Astrocyte (in vitro differentiated cells and primary cell): ENCODE results near the gene GALE. TPM values are rescaled to one million over a fixed set of nuclear protein-coding genes. Genes with fewer than 3 reads are reported as not detected.
"Not testable (repeated sequence)": the region's sequence is repeated elsewhere in the genome, so short reads cannot be mapped to it uniquely, and the experiment has no call there.

Experiments
- DNase-seq: peaks from one replicate; pipeline ENCODE4 v3.0.0-alpha.2; 2010; ENCODE audit warnings: low read depth
- FAIRE-seq: peaks from 2 replicates; lab custom pipeline; 2011; peaks lifted over from hg19 to GRCh38; lab: Jason Lieb, UNC
- H2AFZ ChIP-seq: 2 replicates; pipeline ENCODE4 v1.6.0; 2012; ENCODE audit warnings: low read depth, low read length, inconsistent platforms
- H3K27ac ChIP-seq: 2 replicates; pipeline ENCODE4 v1.5.1; 2011; ENCODE audit warnings: low read depth, low read length, inconsistent platforms
- H3K27me3 ChIP-seq: 2 replicates; pipeline ENCODE4 v1.6.0; 2011; ENCODE audit warnings: low read length, inconsistent platforms; ENCODE audit not compliant: insufficient read depth
- H3K36me3 ChIP-seq: 2 replicates; pipeline ENCODE4 v1.5.1; 2011; ENCODE audit warnings: low read length, inconsistent platforms; ENCODE audit not compliant: insufficient read depth
- H3K4me1 ChIP-seq: 2 replicates; pipeline ENCODE4 v1.5.1; 2011; ENCODE audit warnings: low read length, inconsistent platforms; ENCODE audit not compliant: insufficient read depth
- H3K4me2 ChIP-seq: 2 replicates; pipeline ENCODE4 v1.6.0; 2012; ENCODE audit warnings: low read length, inconsistent platforms
- H3K4me3 ChIP-seq: 2 replicates; pipeline ENCODE4 v1.5.1; 2011; ENCODE audit warnings: low read depth, mild to moderate bottlenecking, low read length, inconsistent platforms; ENCODE audit not compliant: insufficient read depth
- H3K79me2 ChIP-seq: 2 replicates; pipeline ENCODE4 v1.6.0; 2012; ENCODE audit warnings: mild to moderate bottlenecking, low read length, inconsistent platforms; ENCODE audit not compliant: insufficient read depth
- H3K9ac ChIP-seq: 2 replicates; pipeline ENCODE4 v1.6.0; 2012; ENCODE audit warnings: mild to moderate bottlenecking, low read length, inconsistent platforms
- H3K9me3 ChIP-seq: 2 replicates; pipeline ENCODE4 v1.5.1; 2012; ENCODE audit warnings: low read depth, mild to moderate bottlenecking, low read length, inconsistent platforms; ENCODE audit not compliant: insufficient read depth
- H4K20me1 ChIP-seq: 2 replicates; pipeline ENCODE4 v1.6.0; 2012; ENCODE audit warnings: low read length, inconsistent platforms; ENCODE audit not compliant: insufficient read depth
- H3K27ac Mint-ChIP-seq: one replicate; pipeline ENCODE4 v1.8.0; 2021; ENCODE audit warnings: mild to moderate bottlenecking, mixed read lengths; ENCODE audit not compliant: unreplicated experiment
- H3K27me3 Mint-ChIP-seq: one replicate; pipeline ENCODE4 v1.8.0; 2021; ENCODE audit warnings: low read depth, mixed read lengths; ENCODE audit not compliant: unreplicated experiment
- H3K36me3 Mint-ChIP-seq: one replicate; pipeline ENCODE4 v1.8.0; 2021; ENCODE audit warnings: low read depth, mixed read lengths; ENCODE audit not compliant: unreplicated experiment
- H3K4me1 Mint-ChIP-seq: one replicate; pipeline ENCODE4 v1.8.0; 2021; ENCODE audit warnings: low read depth, mixed read lengths; ENCODE audit not compliant: unreplicated experiment
- H3K4me3 Mint-ChIP-seq: one replicate; pipeline ENCODE4 v1.8.0; 2021; ENCODE audit warnings: mild to moderate bottlenecking, moderate library complexity, mixed read lengths; ENCODE audit not compliant: unreplicated experiment
- H3K9me3 Mint-ChIP-seq: one replicate; pipeline ENCODE4 v1.8.0; 2021; ENCODE audit warnings: mild to moderate bottlenecking, mixed read lengths; ENCODE audit not compliant: unreplicated experiment
- CTCF ChIP-seq: IDR thresholded peaks from 2 replicates; pipeline ENCODE4 v1.5.1; 2011; ENCODE audit warnings: low read depth, mild to moderate bottlenecking, inconsistent platforms, low read length, moderate library complexity; ENCODE audit not compliant: insufficient read depth
- EZH2 ChIP-seq: IDR thresholded peaks from 2 replicates; pipeline ENCODE4 v1.6.1; 2012; ENCODE audit warnings: mild to moderate bottlenecking, low read length, inconsistent platforms; ENCODE audit not compliant: insufficient read depth
- total RNA-seq: library from RNA; stranded (reverse); gene quantifications from 2 replicates; pipeline ENCODE4 v1.2.1, GENCODE V29; 2021

The GALE gene
- total RNA-seq, 1 donor from 2014 or later, result 27.0 TPM

GRCh38 chr1:23788695-23789094 lies 11.9 kb downstream of the GALE start:
- Mint-ChIP-seq H3K27me3 (no peaks in the 10 kb centered on the region), H3K4me1 (peaks cover 12% of the 10 kb centered on the region), H3K4me3 (no peak overlapping the region), H3K27ac (no peak overlapping the region), H3K9me3 (no peaks in the 10 kb centered on the region), H3K36me3 (peaks cover 9% of the 10 kb centered on the region)
- Histone ChIP-seq H3K9me3 (no peaks in the 10 kb centered on the region), H3K4me2 (no peak overlapping the region), H3K36me3 (peaks cover 36% of the 10 kb centered on the region), H3K4me3 (no peak overlapping the region), H4K20me1 (peaks cover 31% of the 10 kb centered on the region), H3K27ac (no peak overlapping the region), H3K79me2 (peaks cover 42% of the 10 kb centered on the region), H3K27me3 (no peaks in the 10 kb centered on the region), H3K9ac (no peak overlapping the region), H3K4me1 (peaks cover 30% of the 10 kb centered on the region), H2AFZ (no peak overlapping the region)
- TF ChIP-seq EZH2 (no peak), CTCF (no peak)
- DNase-seq (no peak), FAIRE-seq (no peak)

- Histone ChIP-seq H3K4me2 (no peak overlapping the region), H3K79me2 (peaks cover 37% of the 10 kb centered on the region), H3K9me3 (no peaks in the 10 kb centered on the region), H3K36me3 (peaks cover 37% of the 10 kb centered on the region), H3K4me1 (peaks cover 21% of the 10 kb centered on the region), H3K27ac (no peak overlapping the region), H3K27me3 (no peaks in the 10 kb centered on the region), H3K9ac (no peak overlapping the region), H2AFZ (no peak overlapping the region), H3K4me3 (no peak overlapping the region), H4K20me1 (peaks cover 28% of the 10 kb centered on the region)
- Mint-ChIP-seq H3K4me3 (no peak overlapping the region), H3K9me3 (no peaks in the 10 kb centered on the region), H3K4me1 (peaks cover 12% of the 10 kb centered on the region), H3K27ac (no peak overlapping the region), H3K36me3 (peaks cover 9% of the 10 kb centered on the region), H3K27me3 (no peaks in the 10 kb centered on the region)
- DNase-seq (no peak), FAIRE-seq (no peak)
- TF ChIP-seq CTCF (no peak), EZH2 (no peak)
These were observed 12.9 kb downstream of the GALE start for GRCh38 chr1:23787701-23788100.

GRCh38 chr1:23784846-23785245 lies 15.7 kb downstream of the GALE start:
- Mint-ChIP-seq H3K27me3 (no peaks in the 10 kb centered on the region), H3K36me3 (peaks cover 11% of the 10 kb centered on the region), H3K4me3 (no peak overlapping the region), H3K4me1 (peaks cover 5% of the 10 kb centered on the region), H3K27ac (no peak overlapping the region), H3K9me3 (no peaks in the 10 kb centered on the region)
- Histone ChIP-seq H3K4me3 (no peak overlapping the region), H3K9me3 (no peaks in the 10 kb centered on the region), H3K79me2 (peaks cover 42% of the 10 kb centered on the region), H3K4me1 (peaks cover 11% of the 10 kb centered on the region), H3K4me2 (no peak overlapping the region), H3K36me3 (peaks cover 37% of the 10 kb centered on the region), H4K20me1 (peaks cover 21% of the 10 kb centered on the region), H3K9ac (no peak overlapping the region), H3K27ac (no peak overlapping the region), H3K27me3 (no peaks in the 10 kb centered on the region), H2AFZ (no peak overlapping the region)
- DNase-seq (no peak), FAIRE-seq (no peak)
- no peak for TF ChIP-seq EZH2
- TF ChIP-seq CTCF, result no peak

GRCh38 chr1:23783141-23783540 lies 17.4 kb downstream of the GALE start:
- H3K27ac ChIP-seq, H3K4me3 Mint-ChIP-seq, H3K9ac ChIP-seq, H3K9me3 Mint-ChIP-seq, DNase-seq, H3K27me3 ChIP-seq, FAIRE-seq, H3K27ac Mint-ChIP-seq, H2AFZ ChIP-seq, H3K4me2 ChIP-seq, H3K27me3 Mint-ChIP-seq, H3K4me3 ChIP-seq, H3K9me3 ChIP-seq: not testable (repeated sequence)
- peaks cover 34% of the 10 kb centered on the region for H3K36me3 ChIP-seq
- peaks cover 57% of the 10 kb centered on the region for H3K79me2 ChIP-seq
- H4K20me1 ChIP-seq, result peaks cover 32% of the 10 kb centered on the region
- H3K4me1 Mint-ChIP-seq, result peaks cover 13% of the 10 kb centered on the region
- peaks cover 17% of the 10 kb centered on the region for H3K4me1 ChIP-seq
- H3K36me3 Mint-ChIP-seq, result peaks cover 11% of the 10 kb centered on the region
